Measurements from ENCODE around the gene GAL3ST2. TPM values are rescaled to one million over a fixed set of nuclear protein-coding genes. Genes with fewer than 3 reads are reported as not detected.
A peak's percentile ranks its signal among the peaks of the same experiment; 100 is the strongest.

GAL3ST2 gene
- total and polyA plus RNA-seq, 2 of the 8 experiments (the other 6 are each of a cell fraction or from before 2014, with no cell fraction given): not detected

- 18% methylated on average over 12 of the region's 25 CpGs; no CpG with 5 or more reads in 1 of the 2 experiments for WGBS, 2 experiments (ENCODE audit: extremely low coverage in 1 of 2, insufficient coverage in 1 of 2, insufficient read length in 1 of 2, insufficient replicate concordance in 2 of 2, low coverage in 1 of 2, low lambda C conversion rate in 2 of 2, missing lambda C conversion rate in 1 of 2)
Measured at GRCh38 chr2:241734208-241734466, 42.5 kb upstream of the GAL3ST2 start.

More at GRCh38 chr2:241734208-241734466, 42.5 kb upstream of the GAL3ST2 start:
- H3K4me1 ChIP-seq (replicated peaks in 1 of 4; ENCODE audit: control insufficient read depth in 3 of 4, insufficient read depth in 4 of 4, low read length in 3 of 4): peaks cover 0 to 6% (median 0%) of the 10 kb centered on the region in 4 experiments; a peak in 2 of 7 replicates
- H3K14ac ChIP-seq (ENCODE audit: insufficient read length): no peak overlapping the region
- no peak overlapping the region for H3K56ac ChIP-seq (replicated peaks; ENCODE audit: insufficient read length, low read depth, low read length)
- H2AFZ ChIP-seq (ENCODE audit: low read length): 0 out of 2 replicates have a peak overlapping the region, but pooled peaks have one; percentile 61
- no peak overlapping the region for H2BK15ac ChIP-seq (ENCODE audit: low read length)
- H4K5ac ChIP-seq (ENCODE audit: insufficient read length, low read depth, low read length): no peak overlapping the region
- H3K9ac ChIP-seq (replicated peaks in 1 of 4; ENCODE audit: extremely low read depth in 1 of 4, low read depth in 3 of 4, low read length in 3 of 4): no peak overlapping the region
- ChIA-PET CTCF (ENCODE audit: partially characterized antibody) (interaction anchor here (0.8 to 4.0 kb wide), 16 partner anchors 9 to 196 kb away, joined by 3 to 28 read pairs (median 4); partner anchors contain the start of genes DTYMK and ING5), POLR2A (ENCODE audit: partially characterized antibody) (interaction anchor here (0.6 to 10.7 kb wide), 9 partner anchors 9 to 97 kb away, joined by 3 to 64 read pairs (median 3); partner anchors contain the start of genes ATG4B, ING5 and THAP4)
- H3K18ac ChIP-seq (ENCODE audit: extremely low read depth, low read length): 0 out of 2 replicates have a peak overlapping the region, but pooled peaks have one; percentile 32
- no peak overlapping the region for H2BK120ac ChIP-seq (replicated peaks; ENCODE audit: low read depth, low read length)
- H3K9me3 ChIP-seq (ENCODE audit: insufficient read depth in 2 of 2, low read depth in 1 of 2, low read length in 1 of 2): no peaks in the 10 kb centered on the region
- H3K27me3 ChIP-seq (replicated peaks in 1 of 4; ENCODE audit: control insufficient read depth in 3 of 4, extremely low read depth in 1 of 4, insufficient read depth in 3 of 4, low read length in 3 of 4): peaks cover 0 to 4% (median 3%) of the 10 kb centered on the region in 4 experiments; a peak in 4 of 7 replicates
- H3K4me3 ChIP-seq (ENCODE audit: extremely low read depth in 1 of 4, insufficient read depth in 2 of 4, low read depth in 3 of 4, low read length in 4 of 4): peak overlapping the region; percentile 46 to 94 (median 64)
- no peak for DNase-seq (ENCODE audit: low read depth in 1 of 2, low spot score in 2 of 2)
- no peaks in the 10 kb centered on the region for H3K79me2 ChIP-seq (ENCODE audit: control insufficient read depth in 1 of 2, insufficient read depth in 2 of 2, low read length in 2 of 2)
- H4K91ac ChIP-seq (replicated peaks; ENCODE audit: insufficient read length, low read length): no peak overlapping the region
- no peak overlapping the region for H2BK20ac ChIP-seq (ENCODE audit: low read length)
- H3K23ac ChIP-seq (ENCODE audit: insufficient read length): no peak overlapping the region
- no peak overlapping the region for H3K27ac ChIP-seq (ENCODE audit: low read depth, low read length)
- no peak overlapping the region for H3K4ac ChIP-seq (replicated peaks; ENCODE audit: insufficient read length, low read depth, low read length)
- H3K4me2 ChIP-seq (ENCODE audit: insufficient read depth in 1 of 2, low read depth in 2 of 2, low read length in 2 of 2): peak overlapping the region; percentile 72 to 73
- peaks cover 0 to 5% of the 10 kb centered on the region in 2 experiments for H4K20me1 ChIP-seq (replicated peaks in 1 of 2; ENCODE audit: control insufficient read depth in 1 of 2, insufficient read depth in 2 of 2, low read length in 2 of 2)
- peaks cover 12% of the 10 kb centered on the region; the same call in 1 of the 2 replicates for H3K23me2 ChIP-seq (ENCODE audit: low read depth, low read length)
- FAIRE-seq: no peak
- H3K36me3 ChIP-seq (ENCODE audit: control insufficient read depth in 2 of 4, insufficient read depth in 4 of 4, low read length in 3 of 4): no peaks in the 10 kb centered on the region
- no peak overlapping the region for H2BK5ac ChIP-seq (ENCODE audit: low read depth, low read length)
- peaks cover 2% of the 10 kb centered on the region; the same call in 1 of the 2 replicates for H3K79me1 ChIP-seq (ENCODE audit: low read depth, low read length)
- H2BK12ac ChIP-seq (ENCODE audit: low read depth, low read length): no peak overlapping the region
- H2AK5ac ChIP-seq (ENCODE audit: low read depth, low read length): peak overlapping the region; percentile 65; the same call in 1 of the 2 replicates
- TF ChIP-seq CREB1 (IDR thresholded peaks at IDR 0.05): 0 out of 2 replicates have a peak, but pooled peaks have one; percentile 22
- TF ChIP-seq, protein P1, sequence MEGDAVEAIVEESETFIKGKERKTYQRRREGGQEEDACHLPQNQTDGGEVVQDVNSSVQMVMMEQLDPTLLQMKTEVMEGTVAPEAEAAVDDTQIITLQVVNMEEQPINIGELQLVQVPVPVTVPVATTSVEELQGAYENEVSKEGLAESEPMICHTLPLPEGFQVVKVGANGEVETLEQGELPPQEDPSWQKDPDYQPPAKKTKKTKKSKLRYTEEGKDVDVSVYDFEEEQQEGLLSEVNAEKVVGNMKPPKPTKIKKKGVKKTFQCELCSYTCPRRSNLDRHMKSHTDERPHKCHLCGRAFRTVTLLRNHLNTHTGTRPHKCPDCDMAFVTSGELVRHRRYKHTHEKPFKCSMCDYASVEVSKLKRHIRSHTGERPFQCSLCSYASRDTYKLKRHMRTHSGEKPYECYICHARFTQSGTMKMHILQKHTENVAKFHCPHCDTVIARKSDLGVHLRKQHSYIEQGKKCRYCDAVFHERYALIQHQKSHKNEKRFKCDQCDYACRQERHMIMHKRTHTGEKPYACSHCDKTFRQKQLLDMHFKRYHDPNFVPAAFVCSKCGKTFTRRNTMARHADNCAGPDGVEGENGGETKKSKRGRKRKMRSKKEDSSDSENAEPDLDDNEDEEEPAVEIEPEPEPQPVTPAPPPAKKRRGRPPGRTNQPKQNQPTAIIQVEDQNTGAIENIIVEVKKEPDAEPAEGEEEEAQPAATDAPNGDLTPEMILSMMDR (IDR thresholded peaks at IDR 0.05; ENCODE audit: control extremely low read depth in 1 of 3, insufficient read depth in 1 of 3, low read depth in 1 of 3, low read length in 3 of 3): peak in 1 of 3 experiments; percentile 6; a peak in 1 of 4 replicates
- no peak for TF ChIP-seq ASH2L (IDR thresholded peaks at IDR 0.05; ENCODE audit: low read length)
- no peak for TF ChIP-seq JUN (IDR thresholded peaks at IDR 0.05; ENCODE audit: low read depth, low read length)
- TF ChIP-seq TAF7 (optimal IDR thresholded peaks at IDR 0.05; ENCODE audit: borderline replicate concordance, low read depth, low read length): peak; percentile 69
- TF ChIP-seq RBBP5 (IDR thresholded peaks at IDR 0.05; ENCODE audit: borderline replicate concordance, low read depth, low read length): peak; percentile 7; the same call in 1 of the 2 replicates
- TF ChIP-seq KDM4A (IDR thresholded peaks at IDR 0.05; ENCODE audit: low read depth, low read length, severe bottlenecking): peak; percentile 46
- peak in 1 of 2 experiments; percentile 47; a peak in 1 of 3 replicates for TF ChIP-seq POLR2A (IDR thresholded peaks at IDR 0.05; ENCODE audit: control extremely low read depth in 1 of 2, low read depth in 2 of 2, low read length in 2 of 2)
- 0 out of 2 replicates have a peak, but pooled peaks have one; percentile 61 for TF ChIP-seq TAF1 (IDR thresholded peaks at IDR 0.05; ENCODE audit: low read depth, low read length)
- TF ChIP-seq TBP (IDR thresholded peaks at IDR 0.05; ENCODE audit: low read depth, low read length): 0 out of 2 replicates have a peak, but pooled peaks have one; percentile 6
- no peak overlapping the region for H4K8ac ChIP-seq (ENCODE audit: extremely low read depth, insufficient read depth, low read length)

All from H1 (cell line).